Endodermal cell (in vitro differentiated cells): ENCODE data around the gene CFAP206. TPM values are rescaled to one million over a fixed set of nuclear protein-coding genes. Genes with fewer than 3 reads are reported as not detected.
A peak's percentile ranks its signal among the peaks of the same experiment; 100 is the strongest.

Source experiments
- DNase-seq: peaks from one replicate; pipeline ENCODE4 v3.0.0-alpha.2; 2017
- H3K27ac ChIP-seq: 2 replicates; pipeline ENCODE4 v1.5.1; 2013; ENCODE audit warnings: mild to moderate bottlenecking, low read depth, low read length, moderate library complexity
- H3K27me3 ChIP-seq: 2 replicates; pipeline ENCODE4 v1.6.1; 2013; ENCODE audit warnings: mild to moderate bottlenecking, low read length, moderate library complexity; ENCODE audit not compliant: insufficient read depth, control insufficient read depth, poor library complexity, severe bottlenecking
- H3K36me3 ChIP-seq: 2 replicates; pipeline ENCODE4 v1.7.0; 2013; ENCODE audit warnings: mild to moderate bottlenecking, low read length, moderate library complexity; ENCODE audit not compliant: control insufficient read depth, insufficient read depth
- H3K4me1 ChIP-seq: one replicate; pipeline ENCODE4 v1.7.0; 2013; ENCODE audit warnings: low read length; ENCODE audit not compliant: control insufficient read depth, insufficient read depth
- H3K4me3 ChIP-seq: 2 replicates; pipeline ENCODE4 v1.5.1; 2013; ENCODE audit warnings: mild to moderate bottlenecking, low read length, moderate library complexity
- H3K9ac ChIP-seq: 2 replicates; pipeline ENCODE4 v1.6.1; 2013; ENCODE audit warnings: mild to moderate bottlenecking, low read length, moderate library complexity; ENCODE audit not compliant: poor library complexity, severe bottlenecking; ENCODE audit errors: extremely low read depth
- H3K9me3 ChIP-seq: 2 replicates; pipeline ENCODE4 v1.6.1; 2013; ENCODE audit warnings: mild to moderate bottlenecking, low read length, moderate library complexity; ENCODE audit not compliant: control insufficient read depth
- H3K27ac Mint-ChIP-seq: 2 replicates; pipeline ENCODE4 v1.8.0; 2020; ENCODE audit warnings: mixed read lengths
- H3K27me3 Mint-ChIP-seq: 2 replicates; pipeline ENCODE4 v1.8.0; 2021; ENCODE audit warnings: mild to moderate bottlenecking, mixed read lengths; ENCODE audit not compliant: insufficient read depth
- H3K36me3 Mint-ChIP-seq: 2 replicates; pipeline ENCODE4 v1.8.0; 2020; ENCODE audit warnings: low read depth, mixed read lengths
- H3K4me1 Mint-ChIP-seq: 2 replicates; pipeline ENCODE4 v1.8.0; 2020; ENCODE audit warnings: mixed read lengths
- H3K4me3 Mint-ChIP-seq: 2 replicates; pipeline ENCODE4 v1.8.0; 2020; ENCODE audit warnings: mild to moderate bottlenecking, moderate library complexity, mixed read lengths
- H3K9me3 Mint-ChIP-seq: 2 replicates; pipeline ENCODE4 v1.8.0; 2020; ENCODE audit warnings: mild to moderate bottlenecking, mixed read lengths
- WGBS, 2 experiments: methylation state at CpG; one replicate each; pipeline versions ENCODE4 v1.1.5 to v1.1.7; 2013; ENCODE audit warnings: missing lambda C conversion rate in 2 of 2, mixed read lengths in 1 of 2; ENCODE audit not compliant: insufficient coverage in 1 of 2, insufficient read length in 1 of 2; 5-methylcytosine and 5-hydroxymethylcytosine counted together
- total RNA-seq, 2 donors: library from RNA; stranded (reverse); fragmentation: NEBNext Ultra II Directional in 1 of 2; extraction: Animal tissue kit (Norgen Biotek cat#: 25700) in 1 of 2; gene quantifications; 2 replicates in 1 of 2; 3 replicates in 1 of 2; pipeline ENCODE4 v1.2.1, GENCODE V29; 2021
- TF ChIP-seq, protein P1 (sequence below): fragments of 200-600 bp; sonication (generic); conservative IDR thresholded peaks from 2 replicates; pipeline ENCODE4 v1.5.0; 2021; ENCODE audit warnings: antibody characterized with exemption, mild to moderate bottlenecking

The CFAP206 gene
- total RNA-seq, 2 donors from 2014 or later: 0.22 to 0.29 TPM

DNA sequence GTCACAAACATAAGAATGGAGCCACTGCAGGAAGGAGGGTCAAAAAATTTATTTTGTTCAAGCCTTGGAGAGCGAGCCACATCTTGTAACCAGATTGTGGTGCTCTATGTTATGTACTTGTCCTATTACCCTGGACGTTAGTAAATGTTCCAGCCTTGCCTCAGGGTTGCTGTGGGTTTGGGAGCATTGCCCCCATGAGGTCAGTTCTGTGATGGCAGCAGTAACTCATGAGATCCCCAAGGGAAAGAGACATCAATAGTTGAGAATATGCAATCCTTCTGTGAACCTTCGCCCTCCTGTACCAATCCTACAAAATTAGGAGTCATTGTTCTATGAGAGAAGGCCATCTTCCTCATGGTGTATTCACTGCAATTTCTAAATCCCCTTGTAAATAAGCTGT lies 16.4 kb upstream of the CFAP206 start:
- H3K4me3 ChIP-seq: no peak overlapping the region
- Mint-ChIP-seq H3K36me3 (no peaks in the 10 kb centered on the region), H3K9me3 (no peaks in the 10 kb centered on the region), H3K4me3 (no peak overlapping the region), H3K27me3 (no peaks in the 10 kb centered on the region), H3K4me1 (no peaks in the 10 kb centered on the region), H3K27ac (no peak overlapping the region)
- H3K27me3 ChIP-seq: no peaks in the 10 kb centered on the region
- 56 to 67% methylated on average over 1 to 3 of the region's 3 CpGs for WGBS, 2 experiments
- H3K27ac ChIP-seq: no peak overlapping the region
- no peaks in the 10 kb centered on the region for H3K4me1 ChIP-seq
- H3K9ac ChIP-seq: no peak overlapping the region
- no peaks in the 10 kb centered on the region for H3K36me3 ChIP-seq
- TF ChIP-seq, protein P1, sequence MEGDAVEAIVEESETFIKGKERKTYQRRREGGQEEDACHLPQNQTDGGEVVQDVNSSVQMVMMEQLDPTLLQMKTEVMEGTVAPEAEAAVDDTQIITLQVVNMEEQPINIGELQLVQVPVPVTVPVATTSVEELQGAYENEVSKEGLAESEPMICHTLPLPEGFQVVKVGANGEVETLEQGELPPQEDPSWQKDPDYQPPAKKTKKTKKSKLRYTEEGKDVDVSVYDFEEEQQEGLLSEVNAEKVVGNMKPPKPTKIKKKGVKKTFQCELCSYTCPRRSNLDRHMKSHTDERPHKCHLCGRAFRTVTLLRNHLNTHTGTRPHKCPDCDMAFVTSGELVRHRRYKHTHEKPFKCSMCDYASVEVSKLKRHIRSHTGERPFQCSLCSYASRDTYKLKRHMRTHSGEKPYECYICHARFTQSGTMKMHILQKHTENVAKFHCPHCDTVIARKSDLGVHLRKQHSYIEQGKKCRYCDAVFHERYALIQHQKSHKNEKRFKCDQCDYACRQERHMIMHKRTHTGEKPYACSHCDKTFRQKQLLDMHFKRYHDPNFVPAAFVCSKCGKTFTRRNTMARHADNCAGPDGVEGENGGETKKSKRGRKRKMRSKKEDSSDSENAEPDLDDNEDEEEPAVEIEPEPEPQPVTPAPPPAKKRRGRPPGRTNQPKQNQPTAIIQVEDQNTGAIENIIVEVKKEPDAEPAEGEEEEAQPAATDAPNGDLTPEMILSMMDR: peak; percentile 80
- H3K9me3 ChIP-seq: no peaks in the 10 kb centered on the region
- DNase-seq: peak; percentile 85

DNA sequence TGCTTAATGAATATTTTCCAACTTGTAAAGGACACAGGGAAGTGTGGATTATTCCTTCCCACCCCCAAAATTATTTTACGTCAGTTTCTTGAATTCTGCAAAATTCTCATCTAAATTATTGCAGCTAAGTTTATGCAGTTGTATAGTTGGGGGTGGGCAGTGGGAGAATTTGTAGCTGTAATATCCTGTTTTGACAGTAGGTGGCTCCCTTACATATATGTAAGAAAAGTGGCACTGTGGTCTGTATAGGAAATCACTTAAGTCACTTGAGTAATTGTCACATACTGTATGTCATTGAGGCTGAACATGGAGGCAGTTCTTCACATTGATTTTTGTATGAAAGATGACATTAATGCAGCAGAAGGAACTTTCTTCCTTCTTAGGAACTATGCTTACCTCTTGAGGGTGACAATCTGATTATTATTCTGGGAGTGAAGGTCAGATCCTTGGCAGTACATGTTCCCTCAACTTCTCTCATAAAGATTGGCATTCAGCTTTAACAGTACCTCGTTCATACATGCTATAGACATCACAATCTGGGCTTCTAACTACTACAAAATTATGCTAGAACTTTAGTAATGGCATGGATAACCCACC lies 14.6 kb upstream of the CFAP206 start:
- Mint-ChIP-seq H3K36me3 (no peaks in the 10 kb centered on the region), H3K4me1 (no peaks in the 10 kb centered on the region), H3K27me3 (no peaks in the 10 kb centered on the region), H3K27ac (no peak overlapping the region), H3K9me3 (no peaks in the 10 kb centered on the region), H3K4me3 (no peak overlapping the region)
- H3K27ac ChIP-seq: no peak overlapping the region
- no peak overlapping the region for H3K9ac ChIP-seq
- no peak for DNase-seq
- WGBS, 2 experiments: 5 to 20% methylated on average over 1 to 2 of the region's 2 CpGs
- H3K4me1 ChIP-seq: no peaks in the 10 kb centered on the region
- TF ChIP-seq, protein P1: peak; percentile 82
- no peaks in the 10 kb centered on the region for H3K36me3 ChIP-seq
- H3K27me3 ChIP-seq: no peaks in the 10 kb centered on the region
- no peaks in the 10 kb centered on the region for H3K9me3 ChIP-seq
- no peak overlapping the region for H3K4me3 ChIP-seq

- no peaks in the 10 kb centered on the region for H3K36me3 ChIP-seq
- H3K27ac ChIP-seq: no peak overlapping the region
- no peaks in the 10 kb centered on the region for H3K9me3 ChIP-seq
- no peak for DNase-seq
- H3K4me1 ChIP-seq: no peaks in the 10 kb centered on the region
- Mint-ChIP-seq H3K27me3 (peaks cover 3% of the 10 kb centered on the region), H3K27ac (no peak overlapping the region), H3K4me3 (no peak overlapping the region), H3K4me1 (no peaks in the 10 kb centered on the region), H3K36me3 (no peaks in the 10 kb centered on the region), H3K9me3 (no peaks in the 10 kb centered on the region)
- TF ChIP-seq, protein P1: no peak
- H3K4me3 ChIP-seq: no peak overlapping the region
- no peaks in the 10 kb centered on the region for H3K27me3 ChIP-seq
- no peak overlapping the region for H3K9ac ChIP-seq
- WGBS, 2 experiments: 83 to 85% methylated on average over 2 of the region's 2 CpGs
Observed at GRCh38 chr6:87395431-87395830, 12.3 kb upstream of the CFAP206 start.
